ENCODE results near the gene SLC27A2.

SLC27A2 gene

GRCh38 chr15:50275091-50275490 is 93.1 kb downstream of the SLC27A2 start:
- no peaks in the 10 kb centered on the region for H3K9me3 ChIP-seq (ENCODE audit: insufficient read depth, low read length)
- no peaks in the 10 kb centered on the region for H3K4me1 ChIP-seq (ENCODE audit: insufficient read depth, insufficient read length)
- TF ChIP-seq YY1 (IDR thresholded peaks at IDR 0.05; ENCODE audit: insufficient read depth, insufficient read length) (no peak), ZNF274 (IDR thresholded peaks at IDR 0.05; ENCODE audit: low read depth, low read length) (no peak), SUZ12 (IDR thresholded peaks at IDR 0.05; ENCODE audit: extremely low read depth, insufficient read depth, insufficient read length) (no peak)

GRCh38 chr15:50275908-50276307 is 93.9 kb downstream of the SLC27A2 start:
- TF ChIP-seq ZNF274 (IDR thresholded peaks at IDR 0.05; ENCODE audit: low read depth, low read length) (no peak), YY1 (IDR thresholded peaks at IDR 0.05; ENCODE audit: insufficient read depth, insufficient read length) (no peak), SUZ12 (IDR thresholded peaks at IDR 0.05; ENCODE audit: extremely low read depth, insufficient read depth, insufficient read length) (no peak)
- H3K4me1 ChIP-seq (ENCODE audit: insufficient read depth, insufficient read length) = no peaks in the 10 kb centered on the region

More at GRCh38 chr15:50275091-50275490, 93.1 kb downstream of the SLC27A2 start:
- H3K27me3 ChIP-seq (ENCODE audit: insufficient read depth, insufficient read length) = no peaks in the 10 kb centered on the region
- no peak overlapping the region for H3K4me3 ChIP-seq (ENCODE audit: insufficient read length, low read depth)
- H3K36me3 ChIP-seq (ENCODE audit: insufficient read depth, insufficient read length, low read length) = no peaks in the 10 kb centered on the region
- DNase-seq (ENCODE audit: low read depth, low spot score) = no peak
- no peak overlapping the region for H3K9ac ChIP-seq (ENCODE audit: insufficient read length, low read depth)

DNA sequence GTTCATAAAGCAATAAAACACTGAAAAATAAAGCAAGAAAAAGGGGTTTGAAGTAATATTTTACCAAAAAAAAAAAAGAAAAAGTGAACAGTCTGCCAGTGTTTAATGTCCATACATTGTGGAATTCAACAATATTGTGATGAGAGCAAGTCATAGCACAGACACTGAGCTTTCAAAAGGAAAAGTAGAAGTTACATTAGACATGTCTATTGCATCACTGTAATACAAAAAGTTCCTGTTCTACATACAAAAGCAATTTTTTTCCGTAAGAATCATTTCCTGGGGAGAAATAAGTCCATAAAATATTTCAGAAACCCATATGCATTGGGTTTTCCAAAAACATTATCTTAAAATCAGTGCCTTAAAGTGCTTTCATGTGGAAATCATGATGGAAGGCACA is 95.4 kb downstream of the SLC27A2 start:
- H3K9ac ChIP-seq (ENCODE audit: insufficient read length, low read depth) = no peak overlapping the region
- no peak overlapping the region for H3K4me3 ChIP-seq (ENCODE audit: insufficient read length, low read depth)
- no peak for DNase-seq (ENCODE audit: low read depth, low spot score)
- no peaks in the 10 kb centered on the region for H3K4me1 ChIP-seq (ENCODE audit: insufficient read depth, insufficient read length)
- no peaks in the 10 kb centered on the region for H3K36me3 ChIP-seq (ENCODE audit: insufficient read depth, insufficient read length, low read length)
- TF ChIP-seq ZNF274 (IDR thresholded peaks at IDR 0.05; ENCODE audit: low read depth, low read length) (no peak), YY1 (IDR thresholded peaks at IDR 0.05; ENCODE audit: insufficient read depth, insufficient read length) (no peak), SUZ12 (IDR thresholded peaks at IDR 0.05; ENCODE audit: extremely low read depth, insufficient read depth, insufficient read length) (no peak)
- no peaks in the 10 kb centered on the region for H3K27me3 ChIP-seq (ENCODE audit: insufficient read depth, insufficient read length)
- no peaks in the 10 kb centered on the region for H3K9me3 ChIP-seq (ENCODE audit: insufficient read depth, low read length)

More at GRCh38 chr15:50275908-50276307, 93.9 kb downstream of the SLC27A2 start:
- Histone ChIP-seq H3K9ac (ENCODE audit: insufficient read length, low read depth) (no peak overlapping the region), H3K9me3 (ENCODE audit: insufficient read depth, low read length) (no peaks in the 10 kb centered on the region), H3K4me3 (ENCODE audit: insufficient read length, low read depth) (no peak overlapping the region), H3K36me3 (ENCODE audit: insufficient read depth, insufficient read length, low read length) (no peaks in the 10 kb centered on the region), H3K27me3 (ENCODE audit: insufficient read depth, insufficient read length) (no peaks in the 10 kb centered on the region)
- no peak for DNase-seq (ENCODE audit: low read depth, low spot score)

GRCh38 chr15:50278496-50278895 is 96.5 kb downstream of the SLC27A2 start:
- DNase-seq (ENCODE audit: low read depth, low spot score) = no peak
- Histone ChIP-seq H3K4me3 (ENCODE audit: insufficient read length, low read depth) (no peak overlapping the region), H3K36me3 (ENCODE audit: insufficient read depth, insufficient read length, low read length) (no peaks in the 10 kb centered on the region), H3K4me1 (ENCODE audit: insufficient read depth, insufficient read length) (no peaks in the 10 kb centered on the region), H3K9me3 (ENCODE audit: insufficient read depth, low read length) (no peaks in the 10 kb centered on the region), H3K27me3 (ENCODE audit: insufficient read depth, insufficient read length) (no peaks in the 10 kb centered on the region), H3K9ac (ENCODE audit: insufficient read length, low read depth) (no peak overlapping the region)
- TF ChIP-seq SUZ12 (IDR thresholded peaks at IDR 0.05; ENCODE audit: extremely low read depth, insufficient read depth, insufficient read length) (no peak), YY1 (IDR thresholded peaks at IDR 0.05; ENCODE audit: insufficient read depth, insufficient read length) (no peak), ZNF274 (IDR thresholded peaks at IDR 0.05; ENCODE audit: low read depth, low read length) (no peak)

DNA sequence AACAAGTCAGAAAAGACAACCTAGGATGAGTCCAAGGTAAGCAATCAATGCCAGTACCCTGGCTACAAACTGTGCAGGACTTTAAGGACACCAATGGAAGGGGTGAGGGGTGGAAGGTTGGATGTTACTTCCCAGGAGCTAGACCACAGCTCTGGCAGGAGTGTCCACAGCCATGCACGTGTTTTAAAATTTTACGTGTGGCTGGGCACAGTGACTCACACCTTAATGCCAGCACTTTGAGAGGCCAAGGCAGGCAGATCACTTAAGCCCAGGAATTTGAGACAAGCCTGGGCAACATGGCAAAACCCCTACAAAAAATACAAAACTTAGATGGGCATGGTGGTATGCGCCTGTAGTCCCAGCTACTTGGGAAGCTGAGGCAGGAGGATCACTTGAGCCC is 98.3 kb downstream of the SLC27A2 start:
- Histone ChIP-seq H3K36me3 (ENCODE audit: insufficient read depth, insufficient read length, low read length) (peaks cover 5% of the 10 kb centered on the region), H3K9me3 (ENCODE audit: insufficient read depth, low read length) (no peaks in the 10 kb centered on the region), H3K27me3 (ENCODE audit: insufficient read depth, insufficient read length) (no peaks in the 10 kb centered on the region), H3K9ac (ENCODE audit: insufficient read length, low read depth) (no peak overlapping the region), H3K4me1 (ENCODE audit: insufficient read depth, insufficient read length) (no peaks in the 10 kb centered on the region), H3K4me3 (ENCODE audit: insufficient read length, low read depth) (no peak overlapping the region)
- DNase-seq (ENCODE audit: low read depth, low spot score) = no peak
- TF ChIP-seq ZNF274 (IDR thresholded peaks at IDR 0.05; ENCODE audit: low read depth, low read length) (no peak), SUZ12 (IDR thresholded peaks at IDR 0.05; ENCODE audit: extremely low read depth, insufficient read depth, insufficient read length) (no peak), YY1 (IDR thresholded peaks at IDR 0.05; ENCODE audit: insufficient read depth, insufficient read length) (no peak)

DNA sequence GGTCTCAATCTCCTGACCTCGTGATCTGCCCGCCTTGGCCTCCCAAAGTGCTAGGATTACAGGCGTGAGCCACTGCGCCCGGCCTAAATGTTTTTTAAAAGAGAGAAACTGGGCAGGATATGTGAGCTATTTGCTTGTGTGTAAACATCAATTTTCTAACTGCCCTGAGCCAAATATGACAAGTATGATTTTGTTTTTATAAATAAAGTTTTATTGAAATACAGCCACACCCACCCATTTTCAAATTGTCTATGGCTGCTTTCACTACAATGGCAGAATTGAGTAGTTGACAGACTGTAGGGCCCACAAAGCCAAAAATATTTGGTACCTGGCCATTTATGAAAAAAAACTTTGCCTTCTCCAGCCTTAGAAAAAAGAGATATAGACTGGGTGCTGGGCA is 99.4 kb downstream of the SLC27A2 start:
- no peak overlapping the region for H3K9ac ChIP-seq (ENCODE audit: insufficient read length, low read depth)
- DNase-seq (ENCODE audit: low read depth, low spot score) = no peak
- H3K36me3 ChIP-seq (ENCODE audit: insufficient read depth, insufficient read length, low read length) = peaks cover 5% of the 10 kb centered on the region
- H3K4me3 ChIP-seq (ENCODE audit: insufficient read length, low read depth) = no peak overlapping the region
- H3K4me1 ChIP-seq (ENCODE audit: insufficient read depth, insufficient read length) = no peaks in the 10 kb centered on the region
- no peaks in the 10 kb centered on the region for H3K27me3 ChIP-seq (ENCODE audit: insufficient read depth, insufficient read length)
- H3K9me3 ChIP-seq (ENCODE audit: insufficient read depth, low read length) = no peaks in the 10 kb centered on the region
- TF ChIP-seq SUZ12 (IDR thresholded peaks at IDR 0.05; ENCODE audit: extremely low read depth, insufficient read depth, insufficient read length) (no peak), YY1 (IDR thresholded peaks at IDR 0.05; ENCODE audit: insufficient read depth, insufficient read length) (no peak), ZNF274 (IDR thresholded peaks at IDR 0.05; ENCODE audit: low read depth, low read length) (no peak)
